Measurements from ENCODE around the gene RPS6KA6.

GRCh38 chrX:84170931-84171330 is 17.1 kb downstream of the RPS6KA6 start:
- no peak for TF ChIP-seq ZNF670 (CRISPR knock-in tag; IDR thresholded peaks at IDR 0.05; ENCODE audit: borderline replicate concordance)
- no peak for TF ChIP-seq CTCF (CRISPR knock-in tag; IDR thresholded peaks at IDR 0.05)
- TF ChIP-seq GABPA (IDR thresholded peaks at IDR 0.05; ENCODE audit: low read depth, low read length): no peak
- TF ChIP-seq GABPA (CRISPR knock-in tag; IDR thresholded peaks at IDR 0.05; ENCODE audit: low read depth): no peak
